Activated CD8-positive, alpha-beta memory T cell treated with anti-CD3 and anti-CD28 coated beads for 1 hour (primary cell): ENCODE data around the gene TMEM222.

Experiments
- DNase-seq, 2 donors: peaks; one replicate each; pipeline ENCODE4 v3.0.0-alpha.2; 2020; ENCODE audit warnings: low read depth in 1 of 2; ENCODE audit errors: extremely low read depth in 1 of 2

Gene TMEM222

GRCh38 chr1:27358038-27358927, 36.3 kb downstream of the TMEM222 start:
- DNase-seq = no peak

GRCh38 chr1:27358928-27359313, 37.0 kb downstream of the TMEM222 start:
- DNase-seq = no peak

- DNase-seq = no peak
Measured at GRCh38 chr1:27359822-27360158, 37.8 kb downstream of the TMEM222 start.

- DNase-seq = peak in 1 of 2 donors; percentile 42
Measured at GRCh38 chr1:27360159-27361043, 38.4 kb downstream of the TMEM222 start.

- no peak for DNase-seq
Measured at GRCh38 chr1:27361044-27361402, 39.1 kb downstream of the TMEM222 start.

- DNase-seq = no peak
Measured at GRCh38 chr1:27361553-27361952, 39.6 kb downstream of the TMEM222 start.

GRCh38 chr1:27363766-27364695, 42.1 kb downstream of the TMEM222 start:
- DNase-seq = no peak

GRCh38 chr1:27364696-27365371, 42.9 kb downstream of the TMEM222 start:
- DNase-seq = no peak

GRCh38 chr1:27365372-27366112, 43.6 kb downstream of the TMEM222 start:
- DNase-seq = peak in 1 of 2 donors; percentile 66

GRCh38 chr1:27366113-27366410, 44.1 kb downstream of the TMEM222 start:
- peak in 1 of 2 donors; percentile 54 for DNase-seq

- no peak for DNase-seq
Measured at GRCh38 chr1:27366411-27367159, 44.6 kb downstream of the TMEM222 start, which contains the start of gene MAP3K6. MAP3K6 (minus strand) TSS chr1:27366961; CDS start chr1:27366597, 364 bp downstream.

GRCh38 chr1:27367160-27367650, 45.2 kb downstream of the TMEM222 start:
- no peak for DNase-seq

- DNase-seq = no peak
Measured at GRCh38 chr1:27368869-27369582, 47.1 kb downstream of the TMEM222 start.

GRCh38 chr1:27372022-27372807, 50.3 kb downstream of the TMEM222 start:
- no peak for DNase-seq

- DNase-seq = no peak
Measured at GRCh38 chr1:27372808-27373690, 51.1 kb downstream of the TMEM222 start.

- DNase-seq = no peak
Measured at GRCh38 chr1:27374362-27375086, 52.6 kb downstream of the TMEM222 start, which contains the start of gene FCN3. FCN3 (minus strand) TSS chr1:27374824; CDS start chr1:27374818, 6 bp downstream.
